ENCODE results near the gene PHLDB2. TPM values are rescaled to one million over a fixed set of nuclear protein-coding genes. Genes with fewer than 3 reads are reported as not detected.

Gene PHLDB2
- total and polyA plus RNA-seq, 2 of the 8 experiments (the other 6 are each of a cell fraction or from before 2014, with no cell fraction given), result 5.8 to 22.6 TPM

GRCh38 chr3:111813441-111813840 is 45.6 kb upstream of the PHLDB2 start:
- H2BK15ac ChIP-seq (ENCODE audit: low read length), result no peak overlapping the region
- 89% methylated on average over 1 of the region's 1 CpG; no CpG with 5 or more reads in 1 of the 2 experiments for WGBS, 2 experiments (ENCODE audit: extremely low coverage in 1 of 2, insufficient coverage in 1 of 2, insufficient read length in 1 of 2, insufficient replicate concordance in 2 of 2, low coverage in 1 of 2, low lambda C conversion rate in 2 of 2, missing lambda C conversion rate in 1 of 2)
- H4K5ac ChIP-seq (ENCODE audit: insufficient read length, low read depth, low read length), result no peak overlapping the region
- no peak overlapping the region for H2AK5ac ChIP-seq (ENCODE audit: low read depth, low read length)
- no peak overlapping the region for H3K27ac ChIP-seq (ENCODE audit: low read depth, low read length)
- no peak overlapping the region for H3K9ac ChIP-seq (replicated peaks in 1 of 4; ENCODE audit: extremely low read depth in 1 of 4, low read depth in 3 of 4, low read length in 3 of 4)
- H2BK120ac ChIP-seq (replicated peaks; ENCODE audit: low read depth, low read length), result no peak overlapping the region
- no peak overlapping the region for H4K91ac ChIP-seq (replicated peaks; ENCODE audit: insufficient read length, low read length)
- no peak overlapping the region for H2BK20ac ChIP-seq (ENCODE audit: low read length)
- no peak overlapping the region for H3K4ac ChIP-seq (replicated peaks; ENCODE audit: insufficient read length, low read depth, low read length)
- no peaks in the 10 kb centered on the region for H3K27me3 ChIP-seq (replicated peaks in 1 of 4; ENCODE audit: control insufficient read depth in 3 of 4, extremely low read depth in 1 of 4, insufficient read depth in 3 of 4, low read length in 3 of 4)
- H3K23ac ChIP-seq (ENCODE audit: insufficient read length), result no peak overlapping the region
- no peaks in the 10 kb centered on the region for H3K79me1 ChIP-seq (ENCODE audit: low read depth, low read length)
- H4K8ac ChIP-seq (ENCODE audit: extremely low read depth, insufficient read depth, low read length), result no peak overlapping the region
- no peak overlapping the region for H3K18ac ChIP-seq (ENCODE audit: extremely low read depth, low read length)
- H2AFZ ChIP-seq (ENCODE audit: low read length), result no peak overlapping the region
- DNase-seq (ENCODE audit: low read depth in 1 of 2, low spot score in 2 of 2), result no peak
- H3K23me2 ChIP-seq (ENCODE audit: low read depth, low read length), result no peaks in the 10 kb centered on the region
- no peak overlapping the region for H2BK12ac ChIP-seq (ENCODE audit: low read depth, low read length)
- H3K79me2 ChIP-seq (ENCODE audit: control insufficient read depth in 1 of 2, insufficient read depth in 2 of 2, low read length in 2 of 2), result no peaks in the 10 kb centered on the region
- ChIA-PET CTCF (ENCODE audit: partially characterized antibody) (no interaction called here), POLR2A (ENCODE audit: partially characterized antibody) (no interaction called here)
- H3K4me2 ChIP-seq (ENCODE audit: insufficient read depth in 1 of 2, low read depth in 2 of 2, low read length in 2 of 2), result no peak overlapping the region
- no peak overlapping the region for H2BK5ac ChIP-seq (ENCODE audit: low read depth, low read length)
- no peak for FAIRE-seq
- no peaks in the 10 kb centered on the region for H3K4me1 ChIP-seq (replicated peaks in 1 of 4; ENCODE audit: control insufficient read depth in 3 of 4, insufficient read depth in 4 of 4, low read length in 3 of 4)
- no peaks in the 10 kb centered on the region for H4K20me1 ChIP-seq (replicated peaks in 1 of 2; ENCODE audit: control insufficient read depth in 1 of 2, insufficient read depth in 2 of 2, low read length in 2 of 2)
- no peaks in the 10 kb centered on the region; a peak in 1 of 4 replicates for H3K9me3 ChIP-seq (ENCODE audit: insufficient read depth in 2 of 2, low read depth in 1 of 2, low read length in 1 of 2)
- H3K4me3 ChIP-seq (ENCODE audit: extremely low read depth in 1 of 4, insufficient read depth in 2 of 4, low read depth in 3 of 4, low read length in 4 of 4), result no peak overlapping the region
- H3K56ac ChIP-seq (replicated peaks; ENCODE audit: insufficient read length, low read depth, low read length), result no peak overlapping the region
- no peaks in the 10 kb centered on the region for H3K36me3 ChIP-seq (ENCODE audit: control insufficient read depth in 2 of 4, insufficient read depth in 4 of 4, low read length in 3 of 4)
- H3K14ac ChIP-seq (ENCODE audit: insufficient read length), result no peak overlapping the region
- TF ChIP-seq SUZ12 (IDR thresholded peaks at IDR 0.05; ENCODE audit: low read length), result no peak
- no peak for TF ChIP-seq SP2 (IDR thresholded peaks at IDR 0.05; ENCODE audit: low read length)
- TF ChIP-seq SIX5 (IDR thresholded peaks at IDR 0.05; ENCODE audit: low read depth, low read length), result no peak
- TF ChIP-seq ATF3 (IDR thresholded peaks at IDR 0.05; ENCODE audit: insufficient read depth, low read depth, low read length), result no peak
- TF ChIP-seq TBP (IDR thresholded peaks at IDR 0.05; ENCODE audit: low read depth, low read length), result no peak
- TF ChIP-seq JUND (IDR thresholded peaks at IDR 0.05; ENCODE audit: low read length), result no peak
- no peak for TF ChIP-seq TAF7 (optimal IDR thresholded peaks at IDR 0.05; ENCODE audit: borderline replicate concordance, low read depth, low read length)
- TF ChIP-seq JUN (IDR thresholded peaks at IDR 0.05; ENCODE audit: low read depth, low read length), result no peak
- TF ChIP-seq KDM4A (IDR thresholded peaks at IDR 0.05; ENCODE audit: low read depth, low read length, severe bottlenecking), result no peak
- no peak for TF ChIP-seq GABPA (IDR thresholded peaks at IDR 0.05; ENCODE audit: borderline replicate concordance, insufficient read depth, low read length)
- TF ChIP-seq CTCF (IDR thresholded peaks at IDR 0.05; ENCODE audit: control extremely low read depth in 1 of 3, insufficient read depth in 1 of 3, low read depth in 1 of 3, low read length in 3 of 3), result no peak
- no peak for TF ChIP-seq TAF1 (IDR thresholded peaks at IDR 0.05; ENCODE audit: low read depth, low read length)

Measured in H1 (cell line).